Measurements from ENCODE around the gene CHD5. TPM values are rescaled to one million over a fixed set of nuclear protein-coding genes. Genes with fewer than 3 reads are reported as not detected.

Gene CHD5
- total and polyA plus RNA-seq, 2 of the 13 experiments (the other 11 are each of a cell fraction or from before 2014, with no cell fraction given), result 0.02 to 0.21 TPM

GRCh38 chr1:6106321-6106731 is 73.8 kb downstream of the CHD5 start (continued):
- TF ChIP-seq NFAT5 (CRISPR knock-in tag; IDR thresholded peaks at IDR 0.05), result no peak
- no peak for TF ChIP-seq HOXA5 (CRISPR knock-in tag; IDR thresholded peaks at IDR 0.05)
- no peak for TF ChIP-seq SUZ12 (IDR thresholded peaks at IDR 0.05; ENCODE audit: low read depth, low read length)
- no peak for TF ChIP-seq THAP9 (CRISPR knock-in tag; IDR thresholded peaks at IDR 0.05; ENCODE audit: borderline replicate concordance)
- TF ChIP-seq TOPORS (CRISPR knock-in tag; IDR thresholded peaks at IDR 0.05), result no peak
- no peak for TF ChIP-seq ESRRA (CRISPR knock-in tag; IDR thresholded peaks at IDR 0.05; ENCODE audit: low read depth)
- no peak for TF ChIP-seq ZNF430 (CRISPR knock-in tag; IDR thresholded peaks at IDR 0.05)

Data from HepG2 (cell line).